AG20443 (cell line): Measurements from ENCODE around the gene C17orf113.

Experiments
- DNase-seq: peaks from one replicate; pipeline ENCODE4 v3.0.0; 2012; ENCODE audit warnings: low spot score, mixed read lengths

The C17orf113 gene

GRCh38 chr17:42072323-42073187, 22.2 kb upstream of the C17orf113 start:
- peak; percentile 45 for DNase-seq

- DNase-seq = no peak
These were observed 21.4 kb upstream of the C17orf113 start for GRCh38 chr17:42071810-42072209.

GRCh38 chr17:42068979-42069378, 18.6 kb upstream of the C17orf113 start:
- no peak for DNase-seq

GRCh38 chr17:42067371-42068091, 17.1 kb upstream of the C17orf113 start:
- peak; percentile 77 for DNase-seq

GRCh38 chr17:42065201-42065600, 14.8 kb upstream of the C17orf113 start:
- no peak for DNase-seq

- no peak for DNase-seq
These were observed 12.3 kb upstream of the C17orf113 start for GRCh38 chr17:42062681-42063080.

- no peak for DNase-seq
These were observed 11.5 kb upstream of the C17orf113 start for GRCh38 chr17:42061646-42062487.

GRCh38 chr17:42060231-42060630, 9.8 kb upstream of the C17orf113 start:
- no peak for DNase-seq

GRCh38 chr17:42059815-42060214, 9.4 kb upstream of the C17orf113 start:
- DNase-seq = no peak

- DNase-seq = no peak
These were observed 7.7 kb upstream of the C17orf113 start for GRCh38 chr17:42058063-42058462.

GRCh38 chr17:42056635-42057034, 6.2 kb upstream of the C17orf113 start:
- no peak for DNase-seq

- DNase-seq = no peak
These were observed 5.1 kb upstream of the C17orf113 start for GRCh38 chr17:42055496-42055895.

- no peak for DNase-seq
These were observed 4.6 kb upstream of the C17orf113 start for GRCh38 chr17:42055027-42055426.

- DNase-seq = no peak
These were observed 3.5 kb upstream of the C17orf113 start for GRCh38 chr17:42053731-42054500.

GRCh38 chr17:42052346-42052877, 2.0 kb upstream of the C17orf113 start:
- DNase-seq = no peak

GRCh38 chr17:42051645-42052044, 1.2 kb upstream of the C17orf113 start:
- no peak for DNase-seq

GRCh38 chr17:42051013-42051400, 606 bp upstream of the C17orf113 start:
- no peak for DNase-seq

GRCh38 chr17:42049834-42050392, 488 bp downstream of the C17orf113 start:
- no peak for DNase-seq

GRCh38 chr17:42047343-42047742, 3.1 kb downstream of the C17orf113 start:
- DNase-seq = no peak

GRCh38 chr17:42045719-42046118, 4.7 kb downstream of the C17orf113 start:
- DNase-seq = no peak
